ENCODE results near the gene DMRTC2. TPM values are rescaled to one million over a fixed set of nuclear protein-coding genes. Genes with fewer than 3 reads are reported as not detected.
A peak's percentile ranks its signal among the peaks of the same experiment; 100 is the strongest.

DMRTC2 gene
- total RNA-seq, 1 experiment from 2014 or later, result not detected

- no TSS peak for BruUV-seq (replicated peaks)
- Mint-ChIP-seq H3K4me1 (ENCODE audit: insufficient read depth, unreplicated experiment) (peaks cover 16% of the 10 kb centered on the region), H3K27ac (ENCODE audit: low read depth, unreplicated experiment) (no peak overlapping the region), H3K27me3 (ENCODE audit: insufficient read depth, unreplicated experiment) (no peaks in the 10 kb centered on the region), H3K4me3 (ENCODE audit: unreplicated experiment) (no peak overlapping the region), H3K36me3 (ENCODE audit: insufficient read depth, unreplicated experiment) (peaks cover 100% of the 10 kb centered on the region), H3K9me3 (ENCODE audit: unreplicated experiment) (no peaks in the 10 kb centered on the region)
- no peak for DNase-seq (ENCODE audit: unreplicated experiment)
- no peak for TF ChIP-seq CTCF (IDR thresholded peaks at IDR 0.05; ENCODE audit: unreplicated experiment)
- POLR2A ChIA-PET, result interaction anchor here (1.2 to 9.5 kb wide), 3 partner anchors 7 to 18 kb away, joined by 3 to 134 read pairs (median 10); partner anchors contain the start of gene RPS19
- intact Hi-C loops (cut with micrococcal nuclease), result loop anchor here (2.0 kb wide), 1 partner anchor 28 kb away; no protein-coding TSS in a partner anchor
- CTCF ChIA-PET, result interaction anchor here (0.6 to 1.4 kb wide), 2 partner anchors 12 to 26 kb away, joined by 3 read pairs; no protein-coding TSS in a partner anchor
Measured at GRCh38 chr19:41868120-41868988, 23.5 kb downstream of the DMRTC2 start.

GRCh38 chr19:41868989-41869300 is 24.1 kb downstream of the DMRTC2 start:
- no peaks in the 10 kb centered on the region for H3K27me3 Mint-ChIP-seq (ENCODE audit: insufficient read depth, unreplicated experiment)
- no peak for TF ChIP-seq CTCF (IDR thresholded peaks at IDR 0.05; ENCODE audit: unreplicated experiment)
- H3K4me1 Mint-ChIP-seq (ENCODE audit: insufficient read depth, unreplicated experiment), result peaks cover 10% of the 10 kb centered on the region
- POLR2A ChIA-PET, result interaction anchor here (1.2 to 9.5 kb wide), 3 partner anchors 7 to 18 kb away, joined by 3 to 134 read pairs (median 10); partner anchors contain the start of gene RPS19
- CTCF ChIA-PET, result interaction anchor here (1.4 kb wide), 1 partner anchor 12 kb away, joined by 3 read pairs; no protein-coding TSS in a partner anchor
- no peaks in the 10 kb centered on the region for H3K9me3 Mint-ChIP-seq (ENCODE audit: unreplicated experiment)
- intact Hi-C loops (cut with micrococcal nuclease), result loop anchor here (2.0 kb wide), 1 partner anchor 28 kb away; no protein-coding TSS in a partner anchor
- H3K27ac Mint-ChIP-seq (ENCODE audit: low read depth, unreplicated experiment), result no peak overlapping the region
- DNase-seq (ENCODE audit: unreplicated experiment), result no peak
- peaks cover 100% of the 10 kb centered on the region for H3K36me3 Mint-ChIP-seq (ENCODE audit: insufficient read depth, unreplicated experiment)
- H3K4me3 Mint-ChIP-seq (ENCODE audit: unreplicated experiment), result no peak overlapping the region
- no TSS peak for BruUV-seq (replicated peaks)

- no peak overlapping the region for H3K27ac Mint-ChIP-seq (ENCODE audit: low read depth, unreplicated experiment)
- intact Hi-C loops (cut with micrococcal nuclease), result loop anchor here (2.0 kb wide), 1 partner anchor 27 kb away; no protein-coding TSS in a partner anchor
- no peaks in the 10 kb centered on the region for H3K9me3 Mint-ChIP-seq (ENCODE audit: unreplicated experiment)
- H3K36me3 Mint-ChIP-seq (ENCODE audit: insufficient read depth, unreplicated experiment), result peaks cover 95% of the 10 kb centered on the region
- no peaks in the 10 kb centered on the region for H3K27me3 Mint-ChIP-seq (ENCODE audit: insufficient read depth, unreplicated experiment)
- DNase-seq (ENCODE audit: unreplicated experiment), result no peak
- BruUV-seq (replicated peaks), result no TSS peak
- no peak for TF ChIP-seq CTCF (IDR thresholded peaks at IDR 0.05; ENCODE audit: unreplicated experiment)
- no peak overlapping the region for H3K4me3 Mint-ChIP-seq (ENCODE audit: unreplicated experiment)
- ChIA-PET POLR2A (interaction anchor here (1.2 to 9.5 kb wide), 6 partner anchors 8 to 90 kb away, joined by 3 to 134 read pairs (median 6); partner anchors contain the start of genes RABAC1 and RPS19), CTCF (interaction anchor here (1.4 kb wide), 1 partner anchor 11 kb away, joined by 3 read pairs; no protein-coding TSS in a partner anchor)
- peaks cover 8% of the 10 kb centered on the region for H3K4me1 Mint-ChIP-seq (ENCODE audit: insufficient read depth, unreplicated experiment)
Measured at GRCh38 chr19:41869374-41869955, 24.6 kb downstream of the DMRTC2 start.

GRCh38 chr19:41870401-41870873 is 25.6 kb downstream of the DMRTC2 start:
- intact Hi-C loops (cut with micrococcal nuclease), result no loop called here
- no TSS peak for BruUV-seq (replicated peaks)
- POLR2A ChIA-PET, result interaction anchor here (0.6 to 9.5 kb wide), 6 partner anchors 9 to 501 kb away, joined by 3 to 134 read pairs (median 4); partner anchors contain the start of genes RABAC1 and RPS19
- Mint-ChIP-seq H3K27me3 (ENCODE audit: insufficient read depth, unreplicated experiment) (no peaks in the 10 kb centered on the region), H3K4me3 (ENCODE audit: unreplicated experiment) (no peak overlapping the region), H3K36me3 (ENCODE audit: insufficient read depth, unreplicated experiment) (peaks cover 89% of the 10 kb centered on the region), H3K27ac (ENCODE audit: low read depth, unreplicated experiment) (no peak overlapping the region), H3K4me1 (ENCODE audit: insufficient read depth, unreplicated experiment) (peaks cover 8% of the 10 kb centered on the region), H3K9me3 (ENCODE audit: unreplicated experiment) (no peaks in the 10 kb centered on the region)
- CTCF ChIA-PET, result interaction anchor here (4.8 kb wide), 1 partner anchor 10 kb away, joined by 32 read pairs; the partner anchor contains the start of gene RPS19
- DNase-seq (ENCODE audit: unreplicated experiment), result peak; percentile 40
- no peak for TF ChIP-seq CTCF (IDR thresholded peaks at IDR 0.05; ENCODE audit: unreplicated experiment)
